GM12878 (cell line): ENCODE data around the gene BCL2L14. TPM values are rescaled to one million over a fixed set of nuclear protein-coding genes. Genes with fewer than 3 reads are reported as not detected.
A peak's percentile ranks its signal among the peaks of the same experiment; 100 is the strongest.

Source experiments
- BHLHE40 ChIP-seq, 2 experiments: fragments of 450-650 bp in 1 of 2; IDR thresholded peaks; 2 replicates each; pipeline ENCODE4 v1.6.1; 2011 to 2017; ENCODE audit warnings: low read depth in 2 of 2, borderline replicate concordance in 1 of 2, improper control_type of control experiment in 1 of 2, low read length in 1 of 2, mild to moderate bottlenecking in 1 of 2
- CTCF ChIP-seq, 3 experiments: IDR thresholded peaks in 2 of 3; conservative IDR thresholded peaks in 1 of 3; 2 replicates each; pipeline ENCODE4 v1.5.1; 2011; ENCODE audit warnings: low read depth in 3 of 3, low read length in 3 of 3, mild to moderate bottlenecking in 3 of 3, control low read depth in 2 of 3, moderate library complexity in 2 of 3, inconsistent platforms in 1 of 3, mixed read lengths in 1 of 3; ENCODE audit not compliant: control insufficient read depth in 2 of 3, insufficient read depth in 1 of 3; ENCODE audit errors: extremely low read depth in 1 of 3
- E4F1 ChIP-seq: fragments of 450-650 bp; IDR thresholded peaks from 2 replicates; pipeline ENCODE4 v1.6.1; 2018; ENCODE audit warnings: borderline replicate concordance, mild to moderate bottlenecking; ENCODE audit not compliant: partially characterized antibody
- EED ChIP-seq: sonication (generic); IDR thresholded peaks from 2 replicates; pipeline ENCODE4 v1.6.1; 2016; ENCODE audit warnings: antibody characterized with exemption, low read depth
- EGR1 ChIP-seq, 2 experiments: IDR thresholded peaks; 1 replicate in 1 of 2; 2 replicates in 1 of 2; pipeline ENCODE4 v1.6.1; 2011 to 2012; ENCODE audit warnings: low read depth in 2 of 2, low read length in 2 of 2, borderline replicate concordance in 1 of 2, mild to moderate bottlenecking in 1 of 2, moderate library complexity in 1 of 2
- IKZF2 ChIP-seq, 2 experiments: fragments of 450-650 bp; IDR thresholded peaks; 2 replicates each; pipeline ENCODE4 v1.6.1; 2017; ENCODE audit warnings: mild to moderate bottlenecking in 2 of 2, moderate library complexity in 2 of 2
- NKRF ChIP-seq: fragments of 450-650 bp; conservative IDR thresholded peaks from 2 replicates; pipeline ENCODE4 v1.6.1; 2017; ENCODE audit warnings: mild to moderate bottlenecking, moderate library complexity
- NR2F1 ChIP-seq: fragments of 450-650 bp; conservative IDR thresholded peaks from 2 replicates; pipeline ENCODE4 v1.6.1; 2017; ENCODE audit warnings: mild to moderate bottlenecking
- POU2F2 ChIP-seq: IDR thresholded peaks from 3 replicates; pipeline ENCODE4 v1.6.1; 2011; ENCODE audit warnings: low read depth, mild to moderate bottlenecking, low read length, borderline replicate concordance
- RAD21 ChIP-seq: IDR thresholded peaks from 2 replicates; pipeline ENCODE4 v1.6.1; 2011; ENCODE audit warnings: mild to moderate bottlenecking, low read depth, low read length, moderate library complexity; ENCODE audit not compliant: insufficient read depth
- SMARCA5 ChIP-seq: fragments of 450-650 bp; IDR thresholded peaks from 2 replicates; pipeline ENCODE4 v1.6.1; 2017; ENCODE audit warnings: mild to moderate bottlenecking
- SMC3 ChIP-seq: IDR thresholded peaks from 2 replicates; pipeline ENCODE4 v1.6.1; 2011; ENCODE audit warnings: low read length, improper control_type of control experiment, borderline replicate concordance
- SUPT20H ChIP-seq: IDR thresholded peaks from 2 replicates; pipeline ENCODE4 v1.6.1; 2011; ENCODE audit warnings: low read depth, mild to moderate bottlenecking, low read length, moderate library complexity, borderline replicate concordance; ENCODE audit not compliant: control insufficient read depth
- WRNIP1 ChIP-seq: IDR thresholded peaks from 2 replicates; pipeline ENCODE4 v1.6.1; 2011; ENCODE audit warnings: low read depth, low read length, improper control_type of control experiment, borderline replicate concordance
- ZBTB11 ChIP-seq: fragments of 450-650 bp; formaldehyde crosslinking; IDR thresholded peaks from 2 replicates; pipeline ENCODE4 v1.5.0; 2022; ENCODE audit warnings: mild to moderate bottlenecking, missing genetic modification characterization
- ZBTB33 ChIP-seq: fragments of 450-650 bp; IDR thresholded peaks from 2 replicates; pipeline ENCODE4 v1.6.1; 2017; ENCODE audit warnings: mild to moderate bottlenecking
- polyA plus RNA-seq, 11 experiments: library from polyadenylated mRNA; depleted of rRNA in 4 of 11; unstranded in 6 of 11; stranded (reverse) in 5 of 11; fragments of >200 nt; fragmentation: Nextera tagmentation in 4 of 11; fragmentation: Illumina TruSeq in 1 of 11; extraction: Ambion mirVana in 4 of 11; extraction: Trizol in 1 of 11; gene quantifications; 1 replicate in 1 of 11; 2 replicates in 10 of 11; pipeline versions ENCODE4 v1.2.1 to v1.2.3, GENCODE V29; 2011 to 2016; ENCODE audit warnings: inconsistent platforms in 2 of 11, missing spikeins in 2 of 11, low read depth in 1 of 11
- total RNA-seq, 4 experiments: library from RNA; depleted of rRNA in 3 of 4; stranded (reverse); fragments of >200 nt in 3 of 4; fragmentation: Illumina TruSeq in 1 of 4; extraction: Trizol in 1 of 4; gene quantifications; 2 replicates each; pipeline versions ENCODE4 v1.2.1 to v1.2.3, GENCODE V29; 2013 to 2021

Gene BCL2L14
- total and polyA plus RNA-seq, 10 of the 15 experiments (the other 5 are each of a cell fraction or from before 2014, with no cell fraction given): 0.59 to 2.5 (median 0.90) TPM

- TF ChIP-seq POU2F2: no peak
- no peak for TF ChIP-seq SUPT20H
- TF ChIP-seq E4F1: no peak
- TF ChIP-seq EGR1 (IDR thresholded peaks at IDR 0.05; ENCODE audit: borderline replicate concordance in 1 of 2, low read depth in 2 of 2, low read length in 2 of 2): no peak
- peak; percentile 33 to 54 (median 34); a peak in 4 of 6 replicates for TF ChIP-seq CTCF (IDR thresholded peaks at IDR 0.05 in 2 of 3, conservative IDR thresholded peaks at IDR 0.05 in 1 of 3; ENCODE audit: control insufficient read depth in 2 of 3, extremely low read depth in 1 of 3, insufficient read depth in 1 of 3, low read depth in 3 of 3, low read length in 3 of 3)
- no peak for TF ChIP-seq WRNIP1
- TF ChIP-seq NR2F1: no peak
- TF ChIP-seq ZBTB11 (CRISPR knock-in tag): no peak
- TF ChIP-seq NKRF: no peak
- peak; percentile 92 for TF ChIP-seq SMARCA5
- TF ChIP-seq BHLHE40 (IDR thresholded peaks at IDR 0.05; ENCODE audit: borderline replicate concordance in 1 of 2, low read depth in 2 of 2, low read length in 1 of 2): no peak
- TF ChIP-seq EED: 0 out of 2 replicates have a peak, but pooled peaks have one; percentile 35
- peak; percentile 80 for TF ChIP-seq RAD21
- peak; percentile 27 to 42; a peak in 1 of 4 replicates for TF ChIP-seq IKZF2 (IDR thresholded peaks at IDR 0.05)
- no peak for TF ChIP-seq ZBTB33
- TF ChIP-seq SMC3: peak; percentile 72; the same call in 1 of the 2 replicates
Measured at GRCh38 chr12:12081836-12082497, 11.2 kb downstream of the BCL2L14 start (continued).
